T-helper 17 cell (primary cell): ENCODE results near the gene TBC1D14. TPM values are rescaled to one million over a fixed set of nuclear protein-coding genes. Genes with fewer than 3 reads are reported as not detected.
"Not testable (repeated sequence)": the region's sequence is repeated elsewhere in the genome, so short reads cannot be mapped to it uniquely, and the experiment has no call there.

Experiments used
- ATAC-seq: fragments of 150-1000 bp; cut with Tn5 transposase; 2 replicates; pipeline ENCODE4 v1.10.0; 2021; ENCODE audit warnings: mild to moderate bottlenecking, moderate library complexity
- DNase-seq, 3 donors: peaks; one replicate each; pipeline versions ENCODE4 v3.0.0 to v3.0.0-alpha.2; 2020 to 2021
- H3K9me3 ChIP-seq: one replicate; pipeline ENCODE4 v1.7.0; 2013; ENCODE audit warnings: low read length, mild to moderate bottlenecking; ENCODE audit not compliant: control insufficient read depth, poor library complexity, severe bottlenecking
- H3K27ac Mint-ChIP-seq: one replicate; pipeline ENCODE4 v1.8.0; 2022; ENCODE audit warnings: mild to moderate bottlenecking, moderate library complexity, mixed read lengths
- H3K27me3 Mint-ChIP-seq: one replicate; pipeline ENCODE4 v1.8.0; 2022; ENCODE audit warnings: mixed read lengths
- H3K36me3 Mint-ChIP-seq: one replicate; pipeline ENCODE4 v1.8.0; 2022; ENCODE audit warnings: low read depth, mixed read lengths
- H3K4me1 Mint-ChIP-seq: one replicate; pipeline ENCODE4 v1.8.0; 2022; ENCODE audit warnings: mild to moderate bottlenecking, mixed read lengths
- H3K4me3 Mint-ChIP-seq: one replicate; pipeline ENCODE4 v1.8.0; 2022; ENCODE audit warnings: mild to moderate bottlenecking, moderate library complexity, mixed read lengths
- total RNA-seq, 4 donors: library from RNA in 2 of 4; stranded (reverse) in 2 of 4; gene quantifications; one replicate each; pipeline ENCODE4 v1.2.3 and lab custom pipeline; 2022 to 2026

TBC1D14 gene
- total RNA-seq, 2 donors from 2014 or later = 49.1 to 55.2 TPM

DNA sequence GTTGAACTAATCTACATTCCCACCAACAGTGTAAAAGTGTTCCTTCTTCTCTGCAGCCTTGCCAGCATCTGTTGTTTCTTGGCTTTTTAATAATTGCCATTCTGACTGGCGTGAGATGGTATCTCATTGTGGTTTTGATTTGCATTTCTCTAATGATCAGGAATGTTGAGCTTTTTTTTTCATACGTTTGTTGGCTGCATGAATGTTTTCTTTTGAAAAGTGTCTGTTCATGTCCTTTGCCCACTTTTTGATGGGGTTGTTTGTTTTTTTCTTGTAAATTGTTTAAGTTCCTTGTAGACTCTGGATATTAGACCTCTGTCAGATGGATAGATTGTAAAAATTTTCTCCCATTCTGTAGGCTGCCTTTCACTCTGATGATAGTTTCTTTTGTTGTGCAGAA is 170.3 kb downstream of the TBC1D14 start:
- H3K4me3 Mint-ChIP-seq, H3K9me3 ChIP-seq, H3K27ac Mint-ChIP-seq, H3K4me1 Mint-ChIP-seq, DNase-seq, H3K36me3 Mint-ChIP-seq, ATAC-seq: not testable (repeated sequence)
- peaks cover 20% of the 10 kb centered on the region for H3K27me3 Mint-ChIP-seq

Other genes starting within 250 kb of the TBC1D14 start
- gene S100P, start 215.9 kb upstream of the TBC1D14 start, total RNA-seq = 1 to 10 TPM; 2.1 to 3.8 TPM
- gene MRFAP1L1, start 200.0 kb upstream of the TBC1D14 start, total RNA-seq = 10 to 100 TPM; 29.3 to 33.0 TPM
- gene BLOC1S4, start 193.7 kb upstream of the TBC1D14 start, total RNA-seq = 10 to 100 TPM; 19.2 to 20.8 TPM
- gene KIAA0232, start 127.1 kb upstream of the TBC1D14 start, total RNA-seq = 10 to 100 TPM; 16.1 to 16.7 TPM
- 10 to 100 TPM; 31.8 to 40.9 TPM for gene TADA2B, start 133.5 kb downstream of the TBC1D14 start, total RNA-seq
- gene GRPEL1, start 158.2 kb downstream of the TBC1D14 start, total RNA-seq = 10 to 100 TPM; 45.8 to 47.1 TPM